GM10266 (cell line): ENCODE measurements around the gene CCDC80.

Experiments used
- DNase-seq: peaks from one replicate; pipeline ENCODE4 v3.0.0; 2012; ENCODE audit errors: extremely low spot score
- TF ChIP-seq, protein P1 (sequence below): IDR thresholded peaks from 2 replicates; pipeline ENCODE4 v1.5.1; 2012; ENCODE audit warnings: mild to moderate bottlenecking, low read depth; ENCODE audit not compliant: control insufficient read depth, insufficient read depth; ENCODE audit errors: missing control alignments

Gene CCDC80

GRCh38 chr3:112654979-112655378 lies 14.0 kb upstream of the CCDC80 start:
- TF ChIP-seq, protein P1, sequence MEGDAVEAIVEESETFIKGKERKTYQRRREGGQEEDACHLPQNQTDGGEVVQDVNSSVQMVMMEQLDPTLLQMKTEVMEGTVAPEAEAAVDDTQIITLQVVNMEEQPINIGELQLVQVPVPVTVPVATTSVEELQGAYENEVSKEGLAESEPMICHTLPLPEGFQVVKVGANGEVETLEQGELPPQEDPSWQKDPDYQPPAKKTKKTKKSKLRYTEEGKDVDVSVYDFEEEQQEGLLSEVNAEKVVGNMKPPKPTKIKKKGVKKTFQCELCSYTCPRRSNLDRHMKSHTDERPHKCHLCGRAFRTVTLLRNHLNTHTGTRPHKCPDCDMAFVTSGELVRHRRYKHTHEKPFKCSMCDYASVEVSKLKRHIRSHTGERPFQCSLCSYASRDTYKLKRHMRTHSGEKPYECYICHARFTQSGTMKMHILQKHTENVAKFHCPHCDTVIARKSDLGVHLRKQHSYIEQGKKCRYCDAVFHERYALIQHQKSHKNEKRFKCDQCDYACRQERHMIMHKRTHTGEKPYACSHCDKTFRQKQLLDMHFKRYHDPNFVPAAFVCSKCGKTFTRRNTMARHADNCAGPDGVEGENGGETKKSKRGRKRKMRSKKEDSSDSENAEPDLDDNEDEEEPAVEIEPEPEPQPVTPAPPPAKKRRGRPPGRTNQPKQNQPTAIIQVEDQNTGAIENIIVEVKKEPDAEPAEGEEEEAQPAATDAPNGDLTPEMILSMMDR = no peak
- no peak for DNase-seq

- DNase-seq = no peak
- TF ChIP-seq, protein P1 = no peak
Observed at GRCh38 chr3:112654492-112654891, 13.5 kb upstream of the CCDC80 start.

GRCh38 chr3:112653881-112654300 lies 12.9 kb upstream of the CCDC80 start:
- TF ChIP-seq, protein P1 = no peak
- DNase-seq = no peak

GRCh38 chr3:112653209-112653871 lies 12.4 kb upstream of the CCDC80 start:
- TF ChIP-seq, protein P1 = no peak
- no peak for DNase-seq

GRCh38 chr3:112651516-112651915 lies 10.6 kb upstream of the CCDC80 start:
- TF ChIP-seq, protein P1 = no peak
- DNase-seq = no peak

DNA sequence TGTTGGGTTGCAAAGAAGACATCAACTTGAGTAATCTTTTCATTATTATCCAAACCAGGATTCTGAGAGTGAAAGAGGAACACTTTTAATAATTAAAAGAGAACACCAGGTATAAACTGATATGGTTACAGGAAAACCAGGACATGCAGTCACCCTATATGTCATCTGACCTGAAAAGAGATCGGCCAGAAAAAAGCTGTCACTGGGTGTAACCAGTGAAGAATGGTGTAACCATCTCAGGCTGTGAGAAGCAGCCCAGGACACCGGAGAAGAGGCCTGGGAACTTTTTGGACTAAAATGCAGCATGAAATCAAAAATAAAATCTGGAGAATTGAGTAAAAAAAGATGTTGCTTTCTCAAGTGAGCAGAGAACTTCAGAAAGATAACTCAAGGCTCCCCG lies 10.1 kb upstream of the CCDC80 start:
- DNase-seq = no peak
- TF ChIP-seq, protein P1 = no peak

DNA sequence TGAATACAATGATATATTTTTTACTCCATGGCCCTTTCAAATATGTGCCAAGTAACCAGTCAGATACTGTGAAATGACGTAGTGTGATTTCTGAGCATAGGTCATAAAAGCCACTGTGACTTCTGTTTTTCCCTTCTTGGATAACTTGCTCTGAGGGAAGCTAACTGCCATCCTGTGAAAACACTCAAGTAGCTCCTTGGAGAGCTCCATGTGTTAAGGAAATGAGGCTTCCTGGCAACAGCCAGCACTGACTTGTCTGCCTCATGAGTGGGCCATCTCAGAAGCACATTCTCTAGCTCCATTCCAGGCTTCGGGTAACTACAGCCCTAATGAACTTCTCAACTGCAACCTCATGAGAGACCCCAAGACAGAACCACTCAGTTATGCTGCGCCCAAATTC lies 9.5 kb upstream of the CCDC80 start:
- TF ChIP-seq, protein P1 = no peak
- DNase-seq = no peak
